ENCODE data around the gene TCOF1. TPM values are rescaled to one million over a fixed set of nuclear protein-coding genes. Genes with fewer than 3 reads are reported as not detected.
"Not testable (repeated sequence)": the region's sequence is repeated elsewhere in the genome, so short reads cannot be mapped to it uniquely, and the experiment has no call there.

Gene TCOF1
- total RNA-seq, 1 experiment from 2014 or later, result 108 TPM

- not testable (repeated sequence) for DNase-seq; H3K4me3 ChIP-seq (ENCODE audit: insufficient read depth, low read depth, low read length); H3K36me3 ChIP-seq (replicated peaks; ENCODE audit: control insufficient read depth, insufficient read depth, low read length); H3K27me3 ChIP-seq (ENCODE audit: control insufficient read depth, insufficient read depth, low read length)
Measured at GRCh38 chr5:150426165-150426564, 68.7 kb downstream of the TCOF1 start.

DNA sequence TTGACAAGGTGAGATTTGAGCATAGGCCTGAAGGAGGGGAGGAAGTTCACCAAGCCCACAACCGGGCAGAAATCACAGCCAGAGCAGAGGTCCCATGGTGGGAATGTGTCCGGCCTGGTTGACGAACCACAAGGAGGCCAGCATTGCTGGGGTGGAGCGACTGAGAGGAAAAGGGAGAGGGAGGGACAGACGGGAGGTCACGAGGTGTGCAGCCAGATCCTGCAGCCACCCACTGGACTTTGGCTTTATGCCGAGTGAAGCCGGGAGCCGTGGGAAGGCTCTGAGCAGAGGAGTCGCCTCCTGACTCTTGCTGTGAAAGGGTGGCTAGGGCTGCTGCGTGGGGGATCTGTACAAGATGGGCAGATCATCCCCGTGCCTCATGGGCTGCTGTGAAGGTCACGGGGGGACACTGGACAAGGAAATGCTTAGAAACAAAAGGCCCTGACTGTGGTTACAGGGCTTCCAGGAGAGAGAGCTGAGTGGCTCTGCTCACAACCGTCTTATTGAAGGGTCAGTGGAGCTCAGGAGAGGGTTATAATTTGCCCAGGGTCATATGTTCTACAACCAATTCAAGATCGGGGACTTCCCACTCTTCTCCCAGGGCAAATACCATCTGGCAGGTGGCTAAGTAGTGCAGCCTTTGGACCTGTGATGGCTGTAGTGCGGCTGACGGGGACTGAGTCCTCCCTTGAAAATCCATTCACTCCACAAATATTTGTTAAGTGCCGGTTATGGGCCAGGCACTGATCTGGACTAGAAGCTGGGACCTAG lies 70.8 kb downstream of the TCOF1 start:
- H3K36me3 ChIP-seq (replicated peaks; ENCODE audit: control insufficient read depth, insufficient read depth, low read length), result no peaks in the 10 kb centered on the region
- no peak overlapping the region for H3K4me3 ChIP-seq (ENCODE audit: insufficient read depth, low read depth, low read length)
- no peaks in the 10 kb centered on the region for H3K27me3 ChIP-seq (ENCODE audit: control insufficient read depth, insufficient read depth, low read length)
- no peak for DNase-seq

DNA sequence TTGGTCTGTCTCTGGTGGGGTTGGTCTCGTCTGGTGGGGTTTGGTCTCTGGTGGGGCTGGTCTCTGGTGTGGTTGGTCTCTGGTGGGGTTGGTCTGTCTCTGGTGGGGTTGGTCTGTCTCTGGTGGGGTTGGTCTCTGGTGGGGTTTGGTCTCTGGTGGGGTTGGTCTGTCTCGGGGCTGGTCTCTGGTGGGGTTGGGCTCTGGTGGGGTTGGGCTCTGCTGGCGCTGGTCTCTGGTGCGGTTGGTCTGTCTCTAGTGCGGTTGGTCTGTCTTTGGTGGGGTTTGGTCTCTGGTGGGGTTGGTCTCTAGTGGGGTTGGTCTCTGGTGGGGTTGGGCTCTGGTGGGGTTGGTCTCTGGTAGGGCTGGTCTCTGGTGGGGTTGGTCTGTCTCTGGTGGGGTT lies 71.5 kb downstream of the TCOF1 start:
- H3K27me3 ChIP-seq (ENCODE audit: control insufficient read depth, insufficient read depth, low read length), result no peaks in the 10 kb centered on the region
- H3K4me3 ChIP-seq (ENCODE audit: insufficient read depth, low read depth, low read length), result no peak overlapping the region
- DNase-seq, result no peak
- H3K36me3 ChIP-seq (replicated peaks; ENCODE audit: control insufficient read depth, insufficient read depth, low read length), result no peaks in the 10 kb centered on the region

DNA sequence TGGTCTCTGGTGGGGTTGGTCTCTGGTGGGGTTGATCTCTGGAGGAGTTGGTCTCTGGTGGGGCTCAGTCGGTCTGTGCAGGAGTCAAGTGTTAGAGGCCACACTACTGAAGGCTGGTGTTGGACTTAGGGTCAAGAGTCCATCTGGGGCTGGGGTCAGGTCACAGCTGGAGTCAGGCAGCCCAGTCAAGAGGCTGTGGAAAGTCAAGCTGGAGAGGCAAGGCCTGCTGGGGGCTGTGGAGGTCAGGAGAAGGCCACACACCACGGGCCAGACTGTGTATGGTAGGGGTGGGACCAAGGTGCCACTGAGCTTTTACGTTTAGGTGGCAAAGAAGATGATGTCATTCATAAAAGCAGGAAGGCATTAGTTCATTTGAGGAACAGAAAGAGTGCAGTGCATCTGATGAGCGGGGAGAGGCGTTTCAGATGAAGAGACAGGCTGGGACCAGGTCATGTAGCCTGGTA lies 71.9 kb downstream of the TCOF1 start:
- H3K36me3 ChIP-seq (replicated peaks; ENCODE audit: control insufficient read depth, insufficient read depth, low read length), result no peaks in the 10 kb centered on the region
- no peak overlapping the region for H3K4me3 ChIP-seq (ENCODE audit: insufficient read depth, low read depth, low read length)
- no peak for DNase-seq
- H3K27me3 ChIP-seq (ENCODE audit: control insufficient read depth, insufficient read depth, low read length), result no peaks in the 10 kb centered on the region

DNA sequence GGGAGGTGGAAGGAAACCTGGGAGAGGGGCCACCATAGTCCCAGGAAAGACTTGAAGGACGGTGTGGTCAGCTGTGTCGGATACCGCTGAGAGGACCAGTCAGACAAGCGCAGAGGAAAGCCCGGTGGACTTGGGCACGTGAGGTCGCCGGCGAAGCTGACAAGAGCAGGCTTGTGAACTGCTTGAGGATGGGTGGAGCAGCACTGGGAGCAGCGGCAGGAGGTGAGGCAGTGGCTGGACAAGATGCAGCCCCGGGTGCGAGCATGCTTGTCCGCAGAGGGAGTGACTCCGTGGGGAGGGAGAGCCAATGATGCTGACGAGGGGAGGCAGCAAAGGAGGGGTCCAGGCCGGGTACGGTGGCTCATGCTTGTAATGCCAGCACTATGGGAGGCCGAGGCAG lies 73.6 kb downstream of the TCOF1 start:
- H3K36me3 ChIP-seq (replicated peaks; ENCODE audit: control insufficient read depth, insufficient read depth, low read length), result no peaks in the 10 kb centered on the region
- H3K27me3 ChIP-seq (ENCODE audit: control insufficient read depth, insufficient read depth, low read length), result no peaks in the 10 kb centered on the region
- no peak for DNase-seq
- no peak overlapping the region for H3K4me3 ChIP-seq (ENCODE audit: insufficient read depth, low read depth, low read length)

GRCh38 chr5:150431574-150431973 lies 74.1 kb downstream of the TCOF1 start:
- H3K27me3 ChIP-seq (ENCODE audit: control insufficient read depth, insufficient read depth, low read length), result no peaks in the 10 kb centered on the region
- no peaks in the 10 kb centered on the region for H3K36me3 ChIP-seq (replicated peaks; ENCODE audit: control insufficient read depth, insufficient read depth, low read length)
- no peak for DNase-seq
- H3K4me3 ChIP-seq (ENCODE audit: insufficient read depth, low read depth, low read length), result no peak overlapping the region

GRCh38 chr5:150434464-150434863 lies 77.0 kb downstream of the TCOF1 start:
- DNase-seq, result no peak
- no peaks in the 10 kb centered on the region for H3K27me3 ChIP-seq (ENCODE audit: control insufficient read depth, insufficient read depth, low read length)
- no peak overlapping the region for H3K4me3 ChIP-seq (ENCODE audit: insufficient read depth, low read depth, low read length)
- no peaks in the 10 kb centered on the region for H3K36me3 ChIP-seq (replicated peaks; ENCODE audit: control insufficient read depth, insufficient read depth, low read length)

DNA sequence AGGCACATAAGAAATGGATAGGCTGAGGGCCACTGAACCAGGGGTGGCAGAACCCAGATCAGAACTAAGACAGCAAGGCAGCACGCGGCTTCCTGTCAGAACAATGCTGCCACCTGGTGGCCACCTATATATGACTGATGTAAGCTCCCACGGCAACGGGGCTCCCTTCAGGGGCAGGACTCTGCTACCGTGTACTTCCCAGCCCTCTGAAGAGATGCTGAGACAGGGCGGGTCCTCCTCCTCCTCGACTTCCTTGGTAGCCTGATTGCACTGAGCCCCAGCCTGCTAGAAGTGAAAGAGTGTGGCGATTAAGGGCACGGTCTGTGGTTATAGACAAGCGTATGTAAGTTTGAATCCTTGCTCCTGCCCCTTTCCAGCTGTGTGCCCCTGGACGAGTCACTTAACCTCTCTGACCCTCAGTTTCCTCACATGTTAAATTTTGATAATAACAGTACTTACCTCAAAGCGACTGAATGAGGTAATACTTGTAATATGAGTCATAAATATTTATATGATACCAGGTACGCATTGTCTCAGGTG lies 78.7 kb downstream of the TCOF1 start:
- Histone ChIP-seq H3K4me3 (ENCODE audit: insufficient read depth, low read depth, low read length) (no peak overlapping the region), H3K27me3 (ENCODE audit: control insufficient read depth, insufficient read depth, low read length) (no peaks in the 10 kb centered on the region), H3K36me3 (replicated peaks; ENCODE audit: control insufficient read depth, insufficient read depth, low read length) (no peaks in the 10 kb centered on the region)
- peak; percentile 90 for DNase-seq

DNA sequence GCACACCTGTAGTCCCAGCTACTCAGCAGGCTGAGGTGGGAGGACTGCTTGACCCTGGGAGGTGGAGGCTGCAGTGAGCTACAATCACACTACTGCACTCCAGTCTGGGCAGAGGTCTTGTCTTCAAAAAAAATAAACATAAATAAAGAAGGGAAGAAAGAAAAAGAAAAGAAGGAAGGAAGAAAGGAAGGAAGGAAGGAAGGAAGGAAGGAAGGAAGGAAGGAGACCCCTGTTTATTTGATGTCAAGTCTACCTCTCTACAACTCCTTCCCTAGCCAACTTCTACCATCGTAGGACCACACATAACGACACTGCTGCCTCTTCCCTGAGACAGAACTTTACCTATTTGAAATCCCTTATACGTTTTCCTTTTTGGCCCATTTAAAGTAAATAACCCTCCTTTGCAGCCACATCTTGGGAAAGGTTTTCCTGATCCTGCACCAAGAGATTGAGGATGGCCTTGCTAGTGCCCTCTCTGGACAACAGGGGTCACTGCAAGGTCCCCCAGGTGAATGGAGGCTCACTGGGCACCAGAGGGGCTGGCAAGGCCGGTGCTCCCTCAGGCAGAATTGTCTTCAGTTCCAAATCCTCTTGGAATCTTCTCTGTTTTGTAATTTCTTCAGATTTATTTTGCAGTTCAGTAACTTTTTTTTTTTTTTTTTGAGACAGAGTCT lies 81.5 kb downstream of the TCOF1 start:
- Histone ChIP-seq H3K4me3 (ENCODE audit: insufficient read depth, low read depth, low read length) (no peak overlapping the region), H3K36me3 (replicated peaks; ENCODE audit: control insufficient read depth, insufficient read depth, low read length) (peaks cover 6% of the 10 kb centered on the region), H3K27me3 (ENCODE audit: control insufficient read depth, insufficient read depth, low read length) (no peaks in the 10 kb centered on the region)
- DNase-seq, result peak; percentile 81

GRCh38 chr5:150440948-150441812 lies 83.7 kb downstream of the TCOF1 start:
- Histone ChIP-seq H3K27me3 (ENCODE audit: control insufficient read depth, insufficient read depth, low read length) (no peaks in the 10 kb centered on the region), H3K36me3 (replicated peaks; ENCODE audit: control insufficient read depth, insufficient read depth, low read length) (peaks cover 26% of the 10 kb centered on the region), H3K4me3 (ENCODE audit: insufficient read depth, low read depth, low read length) (no peak overlapping the region)
- DNase-seq, result peak; percentile 71

GRCh38 chr5:150441813-150442698 lies 84.6 kb downstream of the TCOF1 start:
- H3K36me3 ChIP-seq (replicated peaks; ENCODE audit: control insufficient read depth, insufficient read depth, low read length), result peaks cover 35% of the 10 kb centered on the region
- no peak overlapping the region for H3K4me3 ChIP-seq (ENCODE audit: insufficient read depth, low read depth, low read length)
- DNase-seq, result peak; percentile 69
- H3K27me3 ChIP-seq (ENCODE audit: control insufficient read depth, insufficient read depth, low read length), result no peaks in the 10 kb centered on the region

GRCh38 chr5:150442699-150443080 lies 85.2 kb downstream of the TCOF1 start:
- Histone ChIP-seq H3K4me3 (ENCODE audit: insufficient read depth, low read depth, low read length) (no peak overlapping the region), H3K36me3 (replicated peaks; ENCODE audit: control insufficient read depth, insufficient read depth, low read length) (peaks cover 41% of the 10 kb centered on the region), H3K27me3 (ENCODE audit: control insufficient read depth, insufficient read depth, low read length) (no peaks in the 10 kb centered on the region)
- DNase-seq, result no peak

DNA sequence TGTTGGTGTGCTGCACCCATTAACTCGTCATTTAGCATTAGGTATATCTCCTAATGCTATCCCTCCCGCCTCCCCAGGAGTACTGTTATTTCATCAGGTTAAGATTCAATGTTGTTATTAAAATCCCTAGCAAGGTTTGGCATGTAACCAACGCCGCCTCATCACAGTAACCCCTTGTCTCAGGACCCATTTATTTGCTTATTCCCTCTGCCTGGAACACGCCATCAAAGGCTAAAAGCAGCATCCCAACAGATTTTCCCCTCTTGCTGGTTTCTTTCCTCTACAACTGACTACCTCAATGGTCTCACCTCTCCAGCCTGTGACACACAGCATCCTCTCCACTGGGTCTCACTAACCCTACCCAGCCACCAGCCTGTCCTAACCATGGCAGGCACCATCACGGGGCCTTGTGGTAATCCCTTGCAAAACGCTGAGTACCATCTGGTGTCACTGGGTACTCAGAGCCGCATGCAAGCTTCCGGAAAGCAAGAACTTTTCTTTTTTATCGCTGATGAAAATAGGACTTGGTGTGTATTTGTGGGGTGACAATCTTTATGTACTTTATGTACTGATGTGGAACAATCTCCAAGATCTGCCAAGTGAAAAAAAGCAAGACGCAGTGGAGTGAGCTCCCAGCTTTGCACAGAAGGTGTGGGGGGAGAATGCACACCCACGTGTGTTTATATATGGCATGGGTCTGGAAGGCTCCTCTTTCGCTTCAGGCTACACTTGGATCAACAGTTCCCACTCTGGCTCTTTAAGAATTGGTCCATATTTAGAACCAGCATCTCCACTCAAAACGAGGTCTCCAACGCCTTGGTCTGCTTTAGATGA lies 86.0 kb downstream of the TCOF1 start:
- H3K27me3 ChIP-seq (ENCODE audit: control insufficient read depth, insufficient read depth, low read length), result no peaks in the 10 kb centered on the region
- peaks cover 48% of the 10 kb centered on the region for H3K36me3 ChIP-seq (replicated peaks; ENCODE audit: control insufficient read depth, insufficient read depth, low read length)
- no peak for DNase-seq
- H3K4me3 ChIP-seq (ENCODE audit: insufficient read depth, low read depth, low read length), result no peak overlapping the region

Data from H7 (cell line).